IMR-90 (cell line): ENCODE data around the gene RPS19.

Experiments used
- BHLHE40 ChIP-seq: fragments of 150-350 bp; IDR thresholded peaks from 2 replicates; pipeline ENCODE4 v1.6.1; 2016; ENCODE audit warnings: mild to moderate bottlenecking, low read depth, low read length
- CTCF ChIP-seq: conservative IDR thresholded peaks from 2 replicates; pipeline ENCODE4 v1.5.1; 2012; ENCODE audit warnings: mild to moderate bottlenecking, low read depth, low read length, improper control_type of control experiment
- RFX5 ChIP-seq: IDR thresholded peaks from 2 replicates; pipeline ENCODE4 v1.8.0; 2012; ENCODE audit warnings: low read depth, mild to moderate bottlenecking, low read length, moderate library complexity

DNA sequence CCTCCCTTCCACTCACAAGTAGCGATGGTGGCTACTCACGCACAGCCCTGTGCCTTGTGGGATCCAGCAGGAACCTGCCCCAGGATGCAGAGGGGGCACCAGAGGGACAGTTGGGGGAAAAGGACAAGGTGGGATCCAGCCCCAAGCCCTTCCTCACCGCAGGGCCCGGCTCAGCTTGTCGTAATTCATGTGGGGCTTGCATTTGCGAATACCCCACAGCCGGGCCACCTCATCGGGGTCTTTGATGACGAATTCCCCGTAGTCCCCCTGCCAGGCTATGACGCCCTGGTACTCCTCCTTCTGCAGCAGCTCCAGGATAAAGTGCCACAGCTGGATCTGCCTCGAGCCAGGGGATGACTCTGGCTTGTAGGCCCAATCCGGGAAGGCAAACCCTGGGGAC, 49.7 kb downstream of the RPS19 start:
- TF ChIP-seq CTCF (no peak), RFX5 (no peak), BHLHE40 (no peak)
